ENCODE results near the gene HOXA4.

GRCh38 chr7:27082171-27082570 lies 48.4 kb downstream of the HOXA4 start:
- TF ChIP-seq ZNF274 (IDR thresholded peaks at IDR 0.05; ENCODE audit: borderline replicate concordance, extremely low read depth, low read length) = no peak
- no peak for TF ChIP-seq CTCF (IDR thresholded peaks at IDR 0.05; ENCODE audit: control extremely low read depth in 1 of 3, insufficient read depth in 1 of 3, low read depth in 1 of 3, low read length in 3 of 3)
